HEK293T (cell line): ENCODE data around the gene SIN3A.
"Not testable (repeated sequence)": the region's sequence is repeated elsewhere in the genome, so short reads cannot be mapped to it uniquely, and the experiment has no call there.

Experiments
- ARNT ChIP-seq: fragments of 450-650 bp; IDR thresholded peaks from 2 replicates; pipeline ENCODE4 v1.6.1; 2017; ENCODE audit warnings: mild to moderate bottlenecking
- BHLHE40 ChIP-seq: fragments of 450-650 bp; IDR thresholded peaks from 2 replicates; pipeline ENCODE4 v1.6.1; 2016; ENCODE audit warnings: mild to moderate bottlenecking, moderate library complexity, borderline replicate concordance
- ELF4 ChIP-seq: fragments of 450-650 bp; IDR thresholded peaks from 2 replicates; pipeline ENCODE4 v1.6.1; 2017; ENCODE audit warnings: antibody characterized with exemption
- FOXK2 ChIP-seq: fragments of 450-650 bp; IDR thresholded peaks from 2 replicates; pipeline ENCODE4 v1.6.1; 2016; ENCODE audit warnings: mild to moderate bottlenecking
- FOXM1 ChIP-seq: fragments of 450-650 bp; IDR thresholded peaks from 2 replicates; pipeline ENCODE4 v1.6.1; 2017; ENCODE audit warnings: mild to moderate bottlenecking, borderline replicate concordance
- HDGF ChIP-seq: fragments of 450-650 bp; IDR thresholded peaks from 2 replicates; pipeline ENCODE4 v1.6.1; 2017; ENCODE audit warnings: antibody characterized with exemption, borderline replicate concordance
- L3MBTL2 ChIP-seq: fragments of 450-650 bp; conservative IDR thresholded peaks from 2 replicates; pipeline ENCODE4 v1.6.1; 2016; ENCODE audit warnings: mild to moderate bottlenecking
- NFRKB ChIP-seq: fragments of 450-650 bp; IDR thresholded peaks from 2 replicates; pipeline ENCODE4 v1.6.1; 2016; ENCODE audit warnings: mild to moderate bottlenecking, moderate library complexity
- SP1 ChIP-seq: fragments of 450-650 bp; IDR thresholded peaks from 2 replicates; pipeline ENCODE4 v1.6.1; 2017
- SUZ12 ChIP-seq: fragments of 450-650 bp; IDR thresholded peaks from 2 replicates; pipeline ENCODE4 v1.6.1; 2016; ENCODE audit warnings: mild to moderate bottlenecking
- TARDBP ChIP-seq: fragments of 450-650 bp; IDR thresholded peaks from 2 replicates; pipeline ENCODE4 v1.6.1; 2016
- ZNF384 ChIP-seq: fragments of 450-650 bp; IDR thresholded peaks from 2 replicates; pipeline ENCODE4 v1.6.1; 2016
- TF ChIP-seq, protein P1 (sequence below): fragments of 450-650 bp; IDR thresholded peaks from 2 replicates; pipeline ENCODE4 v1.6.1; 2016

DNA sequence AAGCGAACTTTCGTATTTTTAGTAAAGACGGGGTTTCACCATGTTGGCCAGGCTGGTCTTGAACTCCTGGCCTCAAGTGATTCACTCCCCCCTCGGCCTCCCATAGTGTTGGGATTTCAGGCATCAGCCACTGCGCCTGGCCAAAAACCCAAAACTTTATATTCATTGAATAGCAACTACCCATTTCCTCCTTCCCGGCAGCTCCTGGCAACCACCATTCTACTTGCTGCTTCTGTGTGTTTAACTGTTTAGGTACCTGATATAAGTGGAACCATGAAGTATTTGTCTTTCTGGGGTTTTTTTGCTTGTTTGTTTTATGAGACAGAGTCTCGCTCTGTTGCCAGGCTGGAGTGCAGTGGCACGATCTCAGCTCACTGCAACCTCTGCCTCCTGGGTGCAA is 107.5 kb downstream of the SIN3A start:
- not testable (repeated sequence) for TF ChIP-seq FOXK2, BHLHE40, ELF4, ZNF384, SUZ12, SP1, HDGF, FOXM1, L3MBTL2, TARDBP, NFRKB, ARNT
- TF ChIP-seq, protein P1, sequence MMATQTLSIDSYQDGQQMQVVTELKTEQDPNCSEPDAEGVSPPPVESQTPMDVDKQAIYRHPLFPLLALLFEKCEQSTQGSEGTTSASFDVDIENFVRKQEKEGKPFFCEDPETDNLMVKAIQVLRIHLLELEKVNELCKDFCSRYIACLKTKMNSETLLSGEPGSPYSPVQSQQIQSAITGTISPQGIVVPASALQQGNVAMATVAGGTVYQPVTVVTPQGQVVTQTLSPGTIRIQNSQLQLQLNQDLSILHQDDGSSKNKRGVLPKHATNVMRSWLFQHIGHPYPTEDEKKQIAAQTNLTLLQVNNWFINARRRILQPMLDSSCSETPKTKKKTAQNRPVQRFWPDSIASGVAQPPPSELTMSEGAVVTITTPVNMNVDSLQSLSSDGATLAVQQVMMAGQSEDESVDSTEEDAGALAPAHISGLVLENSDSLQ = not testable (repeated sequence)
